NCI-H2107 (cell line): ENCODE data around the gene SYT7.
"Not testable (repeated sequence)": the region's sequence is repeated elsewhere in the genome, so short reads cannot be mapped to it uniquely, and the experiment has no call there.

Experiments
- DNase-seq: peaks from one replicate; lab custom pipeline; 2025; lab: John Stamatoyannopoulos, UW

The SYT7 gene, protein sequence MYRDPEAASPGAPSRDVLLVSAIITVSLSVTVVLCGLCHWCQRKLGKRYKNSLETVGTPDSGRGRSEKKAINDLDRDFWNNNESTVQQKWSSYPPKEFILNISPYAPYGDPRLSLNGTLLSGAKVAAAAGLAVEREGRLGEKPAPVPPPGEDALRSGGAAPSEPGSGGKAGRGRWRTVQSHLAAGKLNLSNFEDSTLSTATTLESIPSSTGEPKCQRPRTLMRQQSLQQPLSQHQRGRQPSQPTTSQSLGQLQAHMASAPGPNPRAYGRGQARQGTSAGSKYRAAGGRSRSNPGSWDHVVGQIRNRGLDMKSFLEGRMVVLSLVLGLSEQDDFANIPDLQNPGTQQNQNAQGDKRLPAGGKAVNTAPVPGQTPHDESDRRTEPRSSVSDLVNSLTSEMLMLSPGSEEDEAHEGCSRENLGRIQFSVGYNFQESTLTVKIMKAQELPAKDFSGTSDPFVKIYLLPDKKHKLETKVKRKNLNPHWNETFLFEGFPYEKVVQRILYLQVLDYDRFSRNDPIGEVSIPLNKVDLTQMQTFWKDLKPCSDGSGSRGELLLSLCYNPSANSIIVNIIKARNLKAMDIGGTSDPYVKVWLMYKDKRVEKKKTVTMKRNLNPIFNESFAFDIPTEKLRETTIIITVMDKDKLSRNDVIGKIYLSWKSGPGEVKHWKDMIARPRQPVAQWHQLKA

DNA sequence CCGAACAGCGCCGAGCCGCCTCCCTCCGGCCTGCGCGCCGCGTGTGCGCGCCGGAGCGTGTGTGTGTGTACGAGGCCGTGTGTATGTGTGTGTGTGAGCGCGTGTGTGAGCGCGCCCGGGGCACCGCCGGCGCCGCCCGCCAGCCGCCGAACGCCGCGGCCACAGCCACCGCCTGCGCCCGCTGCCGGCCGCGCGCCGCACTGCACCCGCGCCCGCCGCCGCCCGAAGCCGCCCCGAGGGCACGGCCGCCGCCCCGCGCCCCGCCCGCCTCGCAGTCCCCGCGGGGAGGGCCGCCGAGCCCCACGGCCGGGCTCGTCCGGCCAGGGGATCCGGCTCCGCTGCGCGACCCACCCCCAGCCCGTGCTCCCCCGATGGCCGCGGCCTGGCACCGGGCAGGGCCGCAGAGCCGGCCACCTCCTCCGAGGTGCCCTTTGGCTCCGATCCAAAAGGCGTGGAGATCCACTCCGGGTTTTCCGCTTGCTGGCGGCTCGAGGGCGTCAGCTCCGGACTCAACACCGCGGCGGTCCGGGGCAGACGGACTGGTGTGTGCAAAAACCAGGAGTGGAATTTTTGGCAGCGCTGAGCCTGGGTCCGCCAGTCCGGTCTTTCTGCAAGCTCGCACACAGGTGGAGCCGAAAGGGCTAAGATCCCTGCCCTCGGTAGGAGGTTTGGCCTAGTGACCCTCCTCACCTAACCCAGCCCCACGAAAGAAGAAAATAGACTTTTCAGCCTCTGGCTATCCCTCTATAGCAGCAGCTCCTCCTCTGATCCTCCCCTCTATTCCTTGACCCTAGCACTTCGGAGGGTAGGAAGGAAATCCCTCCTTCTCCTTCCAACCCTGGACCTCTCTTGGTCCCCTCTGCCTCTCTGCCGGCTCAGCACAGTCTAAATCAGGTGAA lies at the start of gene SYT7:
TSS of gene SYT7 (minus strand) at position 47 of the 899 bp plus-strand sequence. CDS start 256 bp downstream, outside the sequence.
- DNase-seq: peak; percentile 93

DNA sequence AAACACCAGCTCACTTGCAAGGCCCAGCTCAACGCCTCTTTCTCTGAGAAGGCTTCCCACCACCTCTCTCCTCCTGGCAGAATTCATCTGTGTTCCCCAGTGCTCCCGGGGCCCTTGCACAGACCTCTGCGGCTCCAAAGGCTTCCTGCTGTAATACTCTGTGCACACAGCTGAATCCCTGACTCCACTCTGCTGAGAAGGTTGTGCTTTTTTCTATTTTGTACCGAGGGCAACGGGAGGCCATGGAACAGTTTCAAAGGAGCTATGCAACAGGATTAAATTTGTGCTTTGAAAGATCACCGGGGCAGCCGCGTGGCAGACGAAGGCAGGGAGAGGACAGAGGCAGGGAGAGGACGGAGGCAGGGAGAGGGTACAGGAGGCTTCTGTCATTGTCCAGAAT lies 49.2 kb upstream of the SYT7 start:
- no peak for DNase-seq

DNA sequence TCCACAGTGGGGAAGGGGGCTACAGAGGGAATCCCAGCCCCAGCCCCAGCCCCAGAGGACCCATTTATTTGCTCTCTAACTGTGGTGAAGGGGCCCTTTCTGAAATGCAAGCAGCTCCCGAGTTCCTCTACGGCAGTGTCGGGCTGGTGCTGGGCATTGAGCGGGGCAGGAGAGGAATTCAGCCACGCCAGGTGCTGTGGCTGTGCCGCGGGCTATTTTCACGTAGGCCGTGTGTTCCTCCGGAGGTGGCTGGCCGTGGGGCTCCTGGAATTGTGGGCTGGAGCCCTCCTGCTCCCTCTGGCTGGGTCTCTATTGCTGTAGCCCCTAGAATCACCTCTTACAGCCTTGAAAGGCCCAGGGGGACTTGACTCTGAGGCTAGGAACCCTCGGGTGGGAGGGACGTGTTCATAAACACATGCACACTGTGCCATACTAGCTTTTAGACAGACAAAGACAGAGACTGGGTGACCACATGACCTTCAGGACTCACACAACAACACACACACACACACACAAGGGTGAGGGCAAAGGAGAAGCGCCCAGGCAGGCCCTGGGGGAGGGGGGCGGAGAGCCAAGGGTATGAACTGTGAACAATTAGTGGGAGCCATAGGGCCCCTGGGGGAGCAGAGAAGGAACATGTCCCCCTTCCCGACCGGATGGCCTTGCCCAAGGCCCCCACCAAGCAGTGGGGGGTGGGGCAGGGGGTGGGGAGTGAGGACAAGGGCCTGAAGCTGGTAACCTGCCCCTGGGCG lies 48.4 kb upstream of the SYT7 start:
- no peak for DNase-seq

DNA sequence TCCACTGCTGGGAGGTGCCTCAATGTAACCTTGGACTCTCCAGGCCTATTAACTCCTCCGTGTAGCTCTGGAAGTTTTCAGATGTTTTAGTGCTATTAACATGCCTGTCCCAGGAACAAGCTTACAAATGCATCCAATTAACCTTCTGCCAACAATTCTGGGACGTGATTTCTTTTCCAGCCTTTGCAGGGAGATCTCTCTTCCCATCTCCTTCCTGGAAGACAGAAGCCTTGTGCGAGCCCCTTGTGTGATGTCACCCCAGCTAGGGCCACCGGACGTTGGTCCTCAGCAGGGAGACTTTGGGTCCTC lies 47.7 kb upstream of the SYT7 start:
- DNase-seq: no peak

DNA sequence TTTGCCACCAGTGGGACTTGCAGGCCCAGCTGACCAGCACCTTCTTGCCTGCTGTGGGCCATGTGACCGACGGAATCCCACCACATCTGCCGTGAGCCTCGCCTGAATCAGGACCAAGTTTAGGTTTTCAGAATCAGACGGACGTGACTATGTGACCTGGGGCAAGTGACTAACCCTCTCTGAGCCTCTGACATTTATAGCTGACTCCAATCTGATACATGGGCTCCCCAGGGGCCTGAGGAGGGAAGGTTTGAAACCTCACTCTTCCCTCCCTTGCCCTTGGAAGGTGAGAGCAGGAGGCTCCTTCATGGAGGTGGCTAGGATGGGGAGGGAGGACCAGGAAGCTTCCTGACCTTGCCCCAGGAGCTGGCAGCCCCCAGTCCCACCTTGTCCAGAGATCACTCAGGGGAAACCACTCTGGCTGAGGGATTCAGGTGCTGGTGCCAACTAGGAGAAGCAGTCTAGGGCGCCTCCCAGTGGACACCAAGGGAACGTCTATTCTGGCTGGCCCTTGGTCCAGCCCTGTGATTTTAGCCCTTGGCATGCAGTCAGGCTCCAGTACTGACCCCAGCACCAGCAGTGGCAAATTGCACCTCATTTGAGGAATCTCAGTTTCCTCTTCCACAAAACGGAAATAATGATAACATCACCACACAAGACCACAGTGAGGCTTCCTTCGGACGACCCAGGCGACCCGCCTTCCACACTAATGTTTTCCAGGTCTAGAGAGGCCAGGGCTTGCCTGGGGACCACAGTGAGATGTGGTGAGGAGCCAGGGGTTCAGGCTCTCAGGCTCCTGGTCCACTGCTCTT lies 47.2 kb upstream of the SYT7 start:
- DNase-seq: no peak

DNA sequence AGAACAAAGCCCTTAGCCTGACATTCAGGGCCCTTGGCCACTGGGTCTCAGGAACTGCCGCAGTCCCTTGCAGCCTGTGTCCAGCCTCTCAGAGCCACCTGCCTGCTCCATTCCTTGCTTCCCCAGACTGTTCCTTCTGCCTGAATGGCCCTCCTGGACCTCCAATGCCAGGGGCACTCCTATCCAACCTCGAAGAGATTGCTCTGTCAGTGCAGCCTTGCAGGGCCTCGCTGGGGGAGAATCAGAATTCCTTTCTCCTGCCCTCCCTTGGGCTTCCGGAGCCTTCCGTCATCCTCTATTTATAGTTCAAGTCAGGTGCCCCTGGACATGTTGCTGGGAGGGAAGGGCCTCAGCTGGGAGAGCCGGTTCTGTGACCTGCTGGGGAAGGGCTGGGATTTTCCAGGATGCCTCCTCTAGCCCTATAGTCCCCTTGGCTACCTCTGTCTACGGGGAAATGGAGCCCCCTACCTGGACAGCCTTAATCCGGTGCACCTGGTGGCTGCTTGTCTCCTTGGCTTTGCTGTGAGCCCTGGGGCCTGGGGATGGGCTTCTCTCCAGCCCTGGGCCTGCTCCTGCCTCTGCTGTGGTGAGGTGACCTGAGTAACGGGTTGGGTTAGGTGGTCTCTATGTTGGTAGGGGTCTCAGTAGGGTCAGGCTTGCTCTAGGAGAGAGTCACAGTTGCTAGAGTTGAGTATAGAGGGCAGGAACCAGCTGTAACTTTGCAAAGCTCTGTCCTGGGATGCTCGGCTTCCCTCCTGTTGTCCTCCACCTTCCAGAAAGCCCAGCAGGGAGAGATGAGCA lies 45.9 kb upstream of the SYT7 start:
- DNase-seq: no peak

DNA sequence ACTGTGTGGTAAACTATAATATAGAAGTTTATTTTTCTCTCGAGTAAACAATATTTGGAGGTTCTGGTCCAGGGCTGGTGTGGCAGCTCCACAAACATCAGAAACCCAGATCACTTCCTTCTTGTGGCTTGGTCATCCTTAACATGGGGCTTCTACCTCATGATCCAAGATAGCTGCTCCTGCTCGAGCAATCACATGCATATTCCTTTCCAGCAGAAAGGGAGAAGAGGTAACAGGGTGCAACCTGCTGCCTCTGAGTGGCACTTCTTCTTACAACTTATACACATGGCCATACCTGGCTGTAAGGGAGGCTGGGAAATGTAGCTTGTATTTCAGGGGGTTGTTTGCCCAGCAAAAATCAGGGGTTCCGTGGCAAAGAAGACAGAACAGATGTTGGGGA lies 44.6 kb upstream of the SYT7 start:
- DNase-seq: no peak

DNA sequence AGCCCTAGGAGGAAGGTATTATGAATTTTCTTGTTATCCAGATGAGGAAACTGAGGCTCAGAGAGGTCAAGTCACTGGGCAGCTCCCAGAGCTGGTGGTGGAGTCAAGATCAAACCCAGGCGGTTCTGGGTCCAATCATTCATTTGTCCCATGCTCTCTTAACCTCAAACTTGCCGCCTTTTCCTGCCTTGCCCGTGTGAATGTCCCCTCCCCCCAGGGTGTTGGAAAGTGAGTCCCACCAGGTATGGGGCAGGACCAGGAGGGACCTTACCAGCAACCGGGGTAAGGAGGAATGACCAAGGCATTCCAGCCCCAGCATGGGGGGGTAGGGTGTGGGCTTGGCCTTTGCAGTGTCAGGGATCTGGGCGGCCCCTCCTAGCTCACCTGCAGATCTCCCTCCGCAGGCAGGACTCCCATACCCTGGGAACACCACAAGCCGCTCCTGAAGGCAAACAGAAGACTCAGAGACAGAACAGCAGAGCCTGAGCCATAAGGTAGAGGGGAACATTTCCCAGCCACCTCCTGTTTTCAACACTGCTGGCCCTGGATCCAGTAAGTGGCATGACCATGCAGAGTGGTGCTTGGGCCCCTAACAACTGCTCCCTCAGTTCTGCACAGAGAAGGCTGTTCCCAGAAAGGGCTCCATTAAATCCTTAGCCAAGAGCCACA lies 41.2 kb upstream of the SYT7 start:
- DNase-seq: no peak

DNA sequence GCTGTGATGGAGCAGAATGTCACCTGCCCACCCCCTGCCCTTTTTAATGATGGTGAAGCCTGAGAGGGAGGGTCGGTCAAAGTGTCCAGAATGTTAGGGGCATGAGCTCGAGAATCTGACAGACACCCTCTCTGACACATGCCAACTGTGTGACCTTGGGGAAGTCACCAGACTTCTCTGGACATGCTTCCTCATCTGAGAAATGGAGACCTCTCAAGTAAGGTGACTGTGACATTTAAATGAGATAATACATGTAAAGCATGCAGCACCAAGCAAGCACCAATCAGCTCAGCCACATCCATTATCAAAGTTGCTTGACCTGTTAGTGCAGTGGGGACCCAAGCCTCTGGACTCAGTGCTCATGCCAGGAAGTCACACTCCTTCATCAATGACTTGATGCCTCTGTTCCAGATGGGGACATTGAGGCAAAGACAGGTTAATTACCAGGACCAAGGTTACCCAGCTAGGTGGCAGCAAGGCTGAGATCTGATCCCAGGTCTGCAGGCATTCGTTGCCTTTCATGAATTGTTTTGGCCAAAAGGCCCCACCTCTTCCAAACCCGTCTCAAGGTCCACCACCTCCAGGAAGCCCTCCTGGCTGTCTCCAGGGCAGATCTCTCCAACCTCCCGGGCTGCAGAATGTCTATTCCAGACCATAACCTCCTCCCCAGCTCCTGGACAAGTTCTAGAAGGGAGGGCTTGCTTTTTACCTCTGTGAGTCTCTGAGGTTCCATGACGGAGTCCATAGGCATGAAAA lies 38.8 kb upstream of the SYT7 start:
- DNase-seq: no peak

DNA sequence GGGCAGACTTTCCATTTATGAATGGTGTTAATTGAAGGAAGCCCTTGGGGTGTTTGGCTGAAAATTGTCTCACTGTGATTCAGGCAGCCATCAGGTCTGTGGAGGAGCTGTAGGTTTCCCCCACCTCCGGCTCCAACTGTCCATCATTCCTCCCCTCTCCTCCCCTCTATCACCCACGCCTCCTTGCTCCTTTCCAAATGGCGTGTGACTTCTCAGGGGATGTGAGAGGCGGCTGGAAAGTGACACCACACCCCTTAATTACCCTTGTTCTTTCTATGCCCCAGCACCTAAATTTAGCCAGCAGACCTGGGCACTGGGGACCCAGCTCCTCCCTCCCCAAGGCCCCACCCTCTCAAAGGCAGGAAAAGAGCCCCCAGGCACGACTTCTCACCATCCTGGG lies 38.1 kb upstream of the SYT7 start:
- no peak for DNase-seq

DNA sequence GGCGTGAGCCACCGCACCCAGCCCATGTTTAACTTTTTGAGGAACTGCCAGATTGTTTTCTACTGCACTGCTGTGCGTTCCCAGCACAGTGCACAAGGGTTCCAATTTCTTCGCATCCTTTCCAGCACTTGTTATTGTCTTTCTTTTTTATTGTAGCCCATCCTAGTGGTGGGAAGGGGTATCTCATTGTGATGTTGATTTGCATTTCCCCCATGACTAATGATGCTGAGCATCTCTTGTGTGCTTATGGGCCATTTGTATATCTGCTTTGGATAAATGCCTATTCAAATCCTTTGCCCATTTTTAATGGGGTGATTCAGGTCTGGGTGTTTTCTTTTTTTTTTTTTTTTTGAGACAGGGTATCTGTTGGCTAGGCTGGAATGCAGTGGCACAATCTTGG lies 36.6 kb upstream of the SYT7 start:
- no peak for DNase-seq

DNA sequence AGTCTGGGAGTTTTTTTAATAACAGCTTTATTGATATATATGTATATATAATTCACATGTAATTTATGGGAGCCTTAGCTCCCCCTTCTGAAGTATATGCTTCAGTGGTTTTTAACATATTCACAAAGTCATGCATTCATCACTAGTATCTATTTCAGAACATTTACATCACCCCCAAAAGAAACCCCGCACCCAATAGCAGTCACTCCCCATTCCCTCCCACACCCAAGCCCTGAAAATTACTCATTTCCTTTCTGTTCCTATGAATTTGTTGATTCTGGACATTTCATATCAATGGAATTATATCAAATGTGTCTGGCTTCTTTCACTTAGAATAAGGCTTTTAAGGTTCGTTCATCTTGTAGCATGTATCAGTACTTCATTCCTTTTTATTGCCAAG lies 35.6 kb upstream of the SYT7 start:
- no peak for DNase-seq

DNA sequence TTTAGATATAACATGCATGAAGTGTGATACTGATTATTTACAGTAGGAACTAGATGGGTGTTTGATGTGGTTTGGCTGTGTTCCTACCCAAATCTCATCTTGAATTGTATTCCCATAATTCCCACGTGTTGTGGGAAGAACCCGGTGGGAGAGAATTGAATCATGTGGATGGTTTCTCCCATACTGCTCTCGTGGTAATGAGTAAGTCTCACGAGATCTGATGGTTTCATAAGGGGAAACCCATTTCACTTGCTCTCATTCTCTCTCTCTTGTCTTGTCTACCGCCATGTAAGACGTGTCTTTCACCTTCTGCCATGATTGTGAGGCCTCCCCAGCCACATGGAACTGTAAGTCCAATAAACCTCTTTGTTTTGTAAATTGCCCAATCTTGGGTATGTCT lies 33.9 kb upstream of the SYT7 start:
- not testable (repeated sequence) for DNase-seq

DNA sequence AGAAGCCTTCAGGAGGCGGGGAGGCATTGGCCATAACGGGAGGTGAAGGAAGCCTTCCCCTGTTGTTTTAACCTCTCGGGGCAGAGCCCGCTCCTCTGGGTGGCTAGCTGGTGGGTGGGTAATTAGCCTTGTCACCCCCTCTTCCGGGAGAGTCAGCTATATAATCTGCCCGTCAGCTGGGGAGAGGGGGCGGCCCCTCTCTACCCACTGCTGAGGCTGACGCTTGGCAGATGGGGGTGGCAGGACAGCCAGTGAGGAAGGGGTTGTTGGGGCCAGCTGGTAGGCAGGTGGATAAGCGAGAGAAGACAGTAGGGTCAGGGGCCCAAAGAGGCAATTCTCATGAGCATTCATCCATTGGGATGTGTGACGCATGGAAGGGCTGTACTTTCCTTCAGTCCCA lies 33.0 kb upstream of the SYT7 start:
- no peak for DNase-seq

DNA sequence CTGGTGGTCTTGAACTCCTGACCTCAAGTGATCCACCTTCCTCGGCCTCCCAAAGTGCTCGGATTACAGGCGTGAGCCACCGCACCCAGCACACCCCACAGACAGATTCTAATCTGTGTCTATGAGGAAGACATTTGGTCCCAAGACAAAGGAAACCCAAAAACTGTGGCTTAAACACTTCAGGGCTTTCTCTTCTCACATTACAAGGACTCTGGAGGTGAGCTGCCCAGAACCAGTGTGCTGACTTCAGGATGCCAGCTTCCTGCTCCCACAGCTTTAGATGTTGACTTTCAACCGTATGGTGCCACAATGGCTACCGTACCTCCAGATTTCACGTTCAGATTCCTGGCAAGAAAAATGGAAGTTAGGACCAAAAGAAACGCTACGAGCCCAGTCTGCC lies 32.2 kb upstream of the SYT7 start:
- DNase-seq: no peak

DNA sequence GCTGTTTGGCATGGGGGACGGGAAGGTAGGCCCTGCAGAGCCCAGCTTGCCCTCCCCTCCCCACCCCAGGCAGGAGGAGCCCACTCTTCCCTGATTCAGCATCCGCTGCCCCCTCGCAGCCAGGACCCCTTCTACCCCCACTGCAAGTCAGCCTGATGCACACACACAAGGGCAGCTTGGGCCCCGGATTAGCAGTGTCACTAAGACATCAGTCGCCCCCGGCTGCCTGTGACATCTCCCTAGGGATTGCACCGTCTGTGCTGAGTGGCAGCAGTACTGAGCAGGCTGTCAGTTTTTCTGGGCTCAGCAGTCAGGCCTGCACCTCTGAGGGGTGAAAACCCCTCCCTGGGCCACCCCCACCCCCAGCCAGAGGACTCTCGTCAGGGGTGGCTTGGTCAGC lies 30.4 kb upstream of the SYT7 start:
- DNase-seq: no peak

DNA sequence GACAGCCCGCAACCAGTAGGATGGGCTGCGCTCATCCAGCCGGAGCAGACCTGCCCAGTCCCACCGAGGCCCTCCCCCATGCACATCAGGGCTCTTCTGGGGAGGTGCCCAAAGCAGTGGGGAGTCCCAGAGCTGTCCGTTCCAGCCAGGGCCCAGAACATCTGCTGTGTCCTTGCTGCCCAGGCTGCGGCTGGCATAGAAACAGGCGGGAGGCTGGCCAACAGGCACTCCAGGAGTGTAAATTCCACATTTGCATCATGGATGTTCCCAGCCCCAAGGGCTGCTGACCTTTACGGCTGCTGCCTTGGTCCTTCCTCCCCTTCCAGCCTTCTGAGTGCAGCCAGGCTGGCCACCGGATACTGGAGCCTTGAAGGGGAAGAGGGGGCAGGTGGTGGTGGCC lies 30.0 kb upstream of the SYT7 start:
- DNase-seq: no peak

DNA sequence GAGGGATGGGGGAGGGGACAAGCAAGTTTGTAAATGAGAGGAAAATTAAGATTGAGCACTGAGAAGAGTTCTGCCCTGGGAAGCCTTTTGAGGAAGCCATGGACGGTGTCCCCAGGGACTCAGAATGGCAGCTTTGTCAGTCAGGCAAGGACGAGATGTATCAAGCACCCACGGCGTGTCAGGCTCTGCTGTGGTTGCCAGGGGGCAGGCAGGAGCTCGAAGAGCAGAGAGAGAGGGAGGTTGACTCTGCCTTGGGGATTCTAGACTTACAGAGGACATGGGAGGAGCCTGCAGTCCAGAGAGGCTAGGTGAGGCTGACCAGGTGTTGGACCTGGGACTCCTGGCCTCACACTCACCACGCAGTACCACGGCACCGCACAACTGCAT lies 29.1 kb upstream of the SYT7 start:
- DNase-seq: peak; percentile 64
